Peyer's patch (tissue), 4 donors: ENCODE measurements around the gene PHACTR1.

Source experiments
- CTCF ChIP-seq, 6 experiments: fragments of 450-650 bp in 4 of 6; fragments of 200-600 bp in 2 of 6; sonication (generic) in 1 of 6; IDR thresholded peaks; one replicate each; pipeline ENCODE4 v1.5.1; 2017 to 2019; ENCODE audit warnings: antibody characterized with exemption in 6 of 6, mild to moderate bottlenecking in 3 of 6, moderate library complexity in 1 of 6
- POLR2A ChIP-seq, 2 donors: fragments of 450-650 bp; IDR thresholded peaks; one replicate each; pipeline ENCODE4 v1.5.1; 2017; ENCODE audit warnings: antibody characterized with exemption in 2 of 2, mild to moderate bottlenecking in 2 of 2, moderate library complexity in 2 of 2

DNA sequence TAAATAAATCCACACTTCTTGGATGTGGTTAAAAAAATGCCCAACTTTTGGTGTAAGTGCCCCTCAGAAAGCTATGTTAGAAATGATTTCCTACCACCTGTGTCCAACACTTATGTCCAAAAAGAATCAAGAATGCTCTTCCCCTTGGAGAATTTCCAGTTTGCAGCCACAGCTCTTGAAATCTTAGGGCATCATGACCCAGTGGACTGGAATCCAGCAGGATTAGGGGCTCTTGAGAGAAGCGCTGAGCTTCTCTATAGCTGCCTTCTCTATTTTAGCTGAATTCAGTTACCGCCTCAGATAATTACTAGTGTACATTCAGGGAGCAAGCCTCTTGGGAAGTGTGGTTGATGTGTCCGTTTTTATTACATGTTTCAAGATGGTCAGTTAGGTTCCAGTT lies 2.5 kb downstream of the PHACTR1 start:
- TF ChIP-seq CTCF (IDR thresholded peaks at IDR 0.05) (no peak), POLR2A (IDR thresholded peaks at IDR 0.05) (no peak)
